HG02798 (cell line): ENCODE data around the gene SIK3.
"Not testable (repeated sequence)": the region's sequence is repeated elsewhere in the genome, so short reads cannot be mapped to it uniquely, and the experiment has no call there.

Experiments used
- ATAC-seq: cut with Tn5 transposase; IDR thresholded peaks from one replicate; pipeline ENCODE4 v1.9.1; 2021; ENCODE audit warnings: mild to moderate bottlenecking; ENCODE audit not compliant: unreplicated experiment, poor library complexity

The SIK3 gene

GRCh38 chr11:116853461-116854073 lies 244.7 kb downstream of the SIK3 start:
- peak; percentile 95 for ATAC-seq

GRCh38 chr11:116852261-116853031 lies 245.8 kb downstream of the SIK3 start:
- peak; percentile 41 for ATAC-seq

- no peak for ATAC-seq
These were observed 246.6 kb downstream of the SIK3 start for GRCh38 chr11:116851626-116852025.

GRCh38 chr11:116849486-116849885 lies 248.7 kb downstream of the SIK3 start:
- ATAC-seq = no peak

- no peak for ATAC-seq
These were observed 249.2 kb downstream of the SIK3 start for GRCh38 chr11:116849060-116849459.

GRCh38 chr11:116847612-116848011 lies 250.6 kb downstream of the SIK3 start:
- no peak for ATAC-seq

- ATAC-seq = no peak
These were observed 253.5 kb downstream of the SIK3 start for GRCh38 chr11:116844722-116845121.

- ATAC-seq = no peak
These were observed 254.6 kb downstream of the SIK3 start for GRCh38 chr11:116843661-116844060.

- ATAC-seq = no peak
These were observed 255.3 kb downstream of the SIK3 start for GRCh38 chr11:116842909-116843308.

GRCh38 chr11:116842117-116842516 lies 256.1 kb downstream of the SIK3 start:
- no peak for ATAC-seq

GRCh38 chr11:116840746-116841296 lies 257.4 kb downstream of the SIK3 start:
- ATAC-seq = no peak

- ATAC-seq = no peak
These were observed 257.9 kb downstream of the SIK3 start for GRCh38 chr11:116840224-116840745.

- no peak for ATAC-seq
These were observed 259.7 kb downstream of the SIK3 start for GRCh38 chr11:116838321-116839084.

GRCh38 chr11:116837231-116838091 lies 260.8 kb downstream of the SIK3 start, which contains the start of gene APOA1:
Gene APOA1 (minus strand): TSS chr11:116837622. CDS start chr11:116837387, 235 bp downstream.
- no peak for ATAC-seq

- no peak for ATAC-seq
These were observed 261.6 kb downstream of the SIK3 start for GRCh38 chr11:116836632-116836991.

GRCh38 chr11:116835791-116836631 lies 262.2 kb downstream of the SIK3 start:
- ATAC-seq = peak; percentile 82

- peak; percentile 9 for ATAC-seq
These were observed 263.0 kb downstream of the SIK3 start for GRCh38 chr11:116835042-116835772.

- ATAC-seq = not testable (repeated sequence)
These were observed 263.6 kb downstream of the SIK3 start for GRCh38 chr11:116834535-116835041.
